Kidney glomerular epithelial cell (primary cell): ENCODE results near the gene PRR13.

Experiments used
- DNase-seq: peaks from one replicate; lab custom pipeline; 2025; lab: John Stamatoyannopoulos, UW

The PRR13 gene

DNA sequence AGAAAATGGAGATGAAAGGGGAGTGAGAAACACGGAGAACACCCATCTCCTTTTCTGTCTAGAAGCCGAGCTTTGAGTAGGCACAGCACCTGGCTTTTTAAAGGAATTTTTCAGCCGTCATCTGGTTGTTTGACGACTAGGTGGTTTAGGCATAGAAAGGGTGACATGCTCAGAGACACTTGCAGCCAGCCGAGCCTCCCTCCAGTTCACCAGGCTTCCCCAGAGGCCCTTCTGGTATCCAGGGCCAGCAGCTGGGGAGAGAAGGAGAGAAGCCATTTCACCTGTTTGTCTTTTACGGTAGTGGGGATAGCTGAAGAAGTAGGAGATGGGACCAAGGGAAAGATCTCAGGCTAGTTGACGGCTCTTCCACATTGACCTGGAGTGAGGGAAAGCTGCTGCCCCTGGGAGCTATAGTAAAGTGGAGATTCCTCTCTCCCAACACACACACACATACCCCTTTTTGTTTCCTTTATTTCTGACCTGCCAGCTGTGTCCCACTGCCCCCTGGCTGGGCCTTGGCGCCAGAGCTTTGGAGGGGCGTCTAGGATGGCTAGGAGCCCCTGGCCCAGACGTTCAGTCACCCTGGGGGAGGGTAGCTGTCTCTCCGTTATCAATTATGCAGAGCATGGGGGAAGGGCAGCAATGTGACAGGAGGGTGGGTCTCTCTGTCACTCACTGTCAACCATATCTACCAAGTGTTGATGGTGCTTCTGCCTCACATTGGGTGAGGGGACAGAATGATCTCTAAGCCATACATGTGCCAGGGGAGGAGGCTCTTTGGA is 52.3 kb downstream of the PRR13 start:
- no peak for DNase-seq
